Right renal pelvis (tissue), 4 donors: ENCODE results near the gene MYRIP. TPM values are rescaled to one million over a fixed set of nuclear protein-coding genes. Genes with fewer than 3 reads are reported as not detected.
"Not testable (repeated sequence)": the region's sequence is repeated elsewhere in the genome, so short reads cannot be mapped to it uniquely, and the experiment has no call there.

Experiments used
- DNase-seq, 4 donors: peaks; one replicate each; pipeline ENCODE4 v3.0.0-alpha.2; 2013; ENCODE audit warnings: low read depth in 4 of 4, low spot score in 3 of 4, missing footprints in 1 of 4
- polyA plus RNA-seq, 4 donors: library from polyadenylated mRNA; unstranded; fragments of 120-200 nt; gene quantifications; one replicate each; pipeline ENCODE4 v1.2.1, GENCODE V29; 2013; ENCODE audit not compliant: insufficient read length in 4 of 4

The MYRIP gene
- polyA plus RNA-seq, 4 donors: 1.8 to 2.6 (median 2.2) TPM

- no peak for DNase-seq
Observed at GRCh38 chr3:39805650-39806049, 3.8 kb upstream of the MYRIP start.

GRCh38 chr3:39806820-39807219 is 2.6 kb upstream of the MYRIP start:
- DNase-seq: no peak

- peak in 3 of 4 donors; percentile 29 to 42 (median 30) for DNase-seq
Observed at GRCh38 chr3:39808467-39809180, 785 bp upstream of the MYRIP start.

GRCh38 chr3:39809995-39810595 is 686 bp downstream of the MYRIP start:
- DNase-seq: peak in 2 of 4 donors; percentile 2 to 10

GRCh38 chr3:39810647-39811161 is 1.3 kb downstream of the MYRIP start:
- DNase-seq: no peak

- DNase-seq: no peak
Observed at GRCh38 chr3:39811561-39811960, 2.2 kb downstream of the MYRIP start.

GRCh38 chr3:39812537-39812936 is 3.1 kb downstream of the MYRIP start:
- no peak for DNase-seq

GRCh38 chr3:39814007-39814406 is 4.6 kb downstream of the MYRIP start:
- no peak for DNase-seq

- no peak for DNase-seq
Observed at GRCh38 chr3:39819899-39820298, 10.5 kb downstream of the MYRIP start.

GRCh38 chr3:39833764-39834163 is 24.4 kb downstream of the MYRIP start:
- not testable (repeated sequence) for DNase-seq

- no peak for DNase-seq
Observed at GRCh38 chr3:39839484-39839883, 30.1 kb downstream of the MYRIP start.

- no peak for DNase-seq
Observed at GRCh38 chr3:39843440-39843839, 34.0 kb downstream of the MYRIP start.

GRCh38 chr3:39848365-39848764 is 39.0 kb downstream of the MYRIP start:
- DNase-seq: no peak

GRCh38 chr3:39849992-39850715 is 40.7 kb downstream of the MYRIP start:
- DNase-seq: no peak

- DNase-seq: no peak
Observed at GRCh38 chr3:39850716-39851032, 41.3 kb downstream of the MYRIP start.

GRCh38 chr3:39855517-39855916 is 46.1 kb downstream of the MYRIP start:
- DNase-seq: no peak

- no peak for DNase-seq
Observed at GRCh38 chr3:39869890-39870289, 60.5 kb downstream of the MYRIP start.

GRCh38 chr3:39870706-39871105 is 61.3 kb downstream of the MYRIP start:
- DNase-seq: no peak

GRCh38 chr3:39879581-39879980 is 70.2 kb downstream of the MYRIP start:
- peak in 2 of 4 donors; percentile 1 to 7 for DNase-seq

GRCh38 chr3:39882111-39882510 is 72.7 kb downstream of the MYRIP start:
- DNase-seq: no peak

- no peak for DNase-seq
Observed at GRCh38 chr3:39892068-39892467, 82.7 kb downstream of the MYRIP start.

- DNase-seq: no peak
Observed at GRCh38 chr3:39896184-39896583, 86.8 kb downstream of the MYRIP start.
